Ramos (cell line): ENCODE data around the gene HDAC4.

Experiments
- in situ Hi-C: fragments of 300-500 bp; cut with MboI; formaldehyde crosslinking; loops from one replicate; pipeline ENCODE4 v1.14.3; 2022; ENCODE audit warnings: low sequenced_read_pairs; ENCODE audit not compliant: unreplicated experiment

HDAC4 gene

DNA sequence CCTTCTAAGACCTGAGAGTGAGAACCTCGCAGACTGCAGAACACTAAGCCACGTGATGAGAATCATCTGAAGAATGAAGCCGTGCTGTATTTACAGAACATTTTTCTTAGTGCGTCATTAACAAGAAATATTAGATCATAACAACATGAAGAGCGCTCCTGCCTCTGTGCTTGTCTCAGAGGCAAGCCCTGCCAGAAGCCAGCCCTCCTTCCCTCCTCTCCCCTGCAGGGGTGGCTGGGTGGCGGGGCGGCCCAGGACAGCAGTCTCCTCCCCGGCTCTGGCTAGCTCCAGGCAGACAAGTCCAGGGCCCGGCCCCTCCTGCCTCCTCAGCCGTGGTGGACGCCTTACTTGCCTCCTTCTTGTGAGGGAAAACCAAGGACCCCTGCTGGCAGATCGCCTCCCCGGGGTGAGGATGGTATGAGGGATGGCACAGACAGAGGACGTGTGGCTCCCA is 290.2 kb downstream of the HDAC4 start:
- in situ Hi-C loops: no loop called here

DNA sequence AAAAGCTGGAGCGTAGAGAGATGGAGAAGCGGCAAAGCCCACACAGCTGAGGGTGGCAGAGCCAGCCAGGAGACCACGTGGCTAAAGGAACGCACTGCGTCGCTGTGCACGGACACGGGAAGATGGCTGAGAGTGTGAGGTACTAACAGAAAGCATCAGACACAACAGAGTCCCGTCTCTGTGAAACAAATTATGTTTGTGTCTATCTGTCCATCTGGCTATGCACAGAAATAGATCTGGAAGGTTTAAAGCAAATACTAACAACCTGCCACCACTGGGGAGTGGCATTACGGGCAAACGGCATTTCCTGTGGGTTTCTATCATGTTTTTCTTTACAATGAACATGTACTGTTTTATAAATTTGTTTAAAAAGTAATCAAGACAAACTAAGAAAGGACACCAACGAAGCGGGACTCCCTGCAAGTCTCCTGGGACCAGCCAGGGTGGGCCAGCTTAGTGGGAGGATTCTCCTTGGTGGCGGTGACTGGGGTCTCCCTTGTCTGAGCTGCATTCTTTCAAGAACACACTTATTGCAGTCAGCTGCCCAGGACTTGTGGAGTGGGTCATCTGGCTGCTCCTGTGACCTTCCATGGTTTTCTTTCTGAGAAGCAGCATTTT is 290.8 kb downstream of the HDAC4 start:
- in situ Hi-C loops: no loop called here

DNA sequence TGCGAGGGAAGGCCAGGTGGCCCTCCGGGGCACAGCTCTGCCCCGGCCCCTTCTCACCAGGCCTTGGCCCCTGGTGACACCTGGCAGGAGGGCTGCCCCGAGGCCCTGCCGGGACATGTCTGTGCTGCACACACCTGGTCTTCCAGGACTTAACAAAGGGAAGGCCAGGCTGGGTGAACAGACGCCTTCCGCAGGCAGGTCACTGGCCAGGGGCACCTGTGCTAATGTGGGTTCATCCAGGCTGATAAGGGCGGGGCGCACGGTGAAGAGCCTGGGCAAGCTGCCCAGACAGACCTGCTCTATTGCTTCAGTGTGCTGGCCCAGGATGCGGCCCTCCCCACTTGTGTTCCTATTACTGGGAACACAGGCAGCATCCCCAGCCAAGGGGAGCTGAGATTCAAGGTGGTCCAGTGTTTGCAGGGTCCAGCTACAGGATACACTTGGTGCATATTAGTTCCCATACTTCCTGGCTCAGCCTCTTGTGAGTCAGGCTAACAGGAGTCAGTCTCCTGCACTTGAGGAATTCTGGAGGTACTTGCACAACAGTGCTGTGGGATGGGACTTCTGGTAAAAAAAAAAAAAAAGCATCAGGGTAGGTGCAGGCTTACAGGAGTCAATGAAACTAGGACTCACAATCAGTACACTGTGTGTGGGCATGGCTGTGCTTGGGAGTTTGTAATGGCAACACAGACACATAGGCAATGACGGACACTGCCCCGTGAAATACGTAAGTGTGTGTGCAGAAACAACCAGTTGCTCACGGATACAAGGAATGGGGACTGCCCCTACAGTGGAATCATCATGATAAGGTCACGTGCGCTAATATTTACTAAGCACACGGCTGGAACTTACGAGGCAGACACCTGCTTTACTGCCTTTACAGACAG is 291.5 kb downstream of the HDAC4 start:
- in situ Hi-C loops: no loop called here

DNA sequence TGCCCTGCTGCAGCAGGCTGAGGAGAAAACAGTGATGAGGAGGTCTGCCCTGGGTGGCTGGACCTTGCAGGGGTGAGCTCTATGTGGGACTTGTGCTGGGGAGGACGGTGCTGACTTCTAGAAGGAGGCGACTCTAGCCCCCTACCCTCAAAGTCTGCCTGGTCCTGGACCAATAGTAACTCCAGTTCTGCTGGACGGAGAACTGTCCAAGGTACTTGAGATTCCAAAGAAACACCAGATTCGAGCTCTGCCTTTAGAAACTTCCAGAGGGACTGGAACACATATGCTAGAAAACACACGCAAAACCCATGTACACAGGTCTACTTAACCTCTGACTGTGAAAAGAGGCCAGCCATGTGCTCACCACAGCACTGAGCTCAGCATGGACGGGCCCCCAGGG is 292.4 kb downstream of the HDAC4 start:
- in situ Hi-C loops: no loop called here

DNA sequence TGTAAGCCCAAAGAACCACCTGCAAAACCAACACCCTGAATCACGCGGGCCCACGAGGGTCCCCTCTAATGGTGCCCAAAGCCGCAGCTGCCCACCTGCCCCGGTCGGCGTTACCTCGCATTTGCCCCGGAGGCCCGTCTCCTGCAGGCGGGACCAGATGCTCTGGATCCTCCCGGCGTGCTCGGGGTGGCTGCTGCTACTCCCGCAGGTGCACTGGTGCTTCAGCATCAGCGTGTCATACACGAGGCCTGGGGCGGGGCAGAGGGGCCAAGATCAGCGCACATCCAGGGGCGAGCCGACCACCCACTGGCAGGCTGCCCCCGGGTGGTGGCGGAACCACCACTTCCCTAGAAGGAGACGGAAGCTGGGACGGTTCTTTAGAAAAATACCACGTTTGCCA is 292.9 kb downstream of the HDAC4 start:
- in situ Hi-C loops: no loop called here

DNA sequence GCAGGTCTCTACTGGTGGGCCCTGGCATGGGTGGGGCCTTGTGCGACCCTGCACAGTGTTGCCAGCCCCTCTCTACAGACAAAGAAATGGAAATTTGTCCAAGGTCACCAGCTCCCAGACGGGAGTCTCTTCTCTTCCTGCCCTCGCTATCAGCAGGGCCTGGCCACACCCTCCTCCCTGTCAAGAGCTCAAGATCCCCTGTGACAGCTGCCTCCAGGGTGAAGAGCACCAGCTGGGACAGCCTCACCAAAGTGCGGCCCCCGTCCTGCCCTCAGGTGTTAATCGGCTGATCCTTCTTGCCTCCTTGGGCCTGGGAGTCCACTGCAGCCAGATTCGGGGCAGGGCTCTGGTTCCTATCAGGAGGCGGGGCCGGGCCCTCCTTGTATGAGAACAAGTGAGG is 293.9 kb downstream of the HDAC4 start:
- in situ Hi-C loops: no loop called here

DNA sequence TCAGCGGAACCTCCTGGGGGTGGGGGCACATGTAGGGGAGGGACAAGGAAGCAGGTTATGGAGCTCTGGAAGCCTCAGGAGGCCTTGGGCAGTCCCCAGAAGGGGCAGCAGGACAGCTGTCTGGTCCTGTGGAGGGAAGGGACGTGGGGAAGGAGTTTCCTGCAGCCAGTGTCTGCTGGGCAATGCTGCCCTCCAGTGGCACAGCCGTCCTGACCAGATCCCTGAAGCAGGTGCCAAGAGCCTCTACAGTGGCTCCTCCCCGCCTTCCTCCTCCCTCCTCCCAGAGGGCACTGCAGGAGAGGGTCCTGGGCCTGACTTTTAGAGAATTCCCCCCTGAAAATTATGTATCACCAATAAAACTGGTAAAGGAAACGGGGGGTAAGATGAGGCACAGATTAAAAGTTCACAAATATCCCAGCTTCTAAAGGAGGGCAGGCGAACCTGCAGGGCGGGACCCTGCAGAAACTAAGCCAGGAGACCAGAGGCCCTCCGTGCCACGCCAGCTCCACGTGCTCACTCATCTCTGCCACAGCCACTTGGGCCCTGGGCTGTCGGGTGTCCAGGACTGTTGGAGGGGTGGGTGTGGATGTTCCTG is 294.4 kb downstream of the HDAC4 start:
- in situ Hi-C loops: no loop called here

DNA sequence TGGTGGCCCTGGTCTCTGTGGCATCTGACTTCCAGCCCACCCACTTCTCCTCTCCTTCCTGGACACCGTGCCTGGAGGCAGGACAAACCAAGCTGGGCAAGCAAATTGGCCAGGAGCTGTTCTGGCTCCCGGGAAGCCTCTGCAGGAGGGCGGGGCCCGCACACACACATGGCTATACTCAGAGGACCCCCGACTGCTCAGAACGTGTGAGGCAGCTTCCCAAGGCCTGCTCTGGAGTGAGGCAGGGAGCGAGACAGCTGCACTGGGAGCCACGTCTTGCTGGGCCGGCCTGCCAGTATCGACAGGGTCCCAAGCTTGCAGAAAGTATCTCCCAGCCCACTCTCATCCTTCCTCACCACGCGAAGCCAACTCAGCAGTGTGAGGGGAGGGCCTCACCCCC is 295.6 kb downstream of the HDAC4 start:
- in situ Hi-C loops: no loop called here

DNA sequence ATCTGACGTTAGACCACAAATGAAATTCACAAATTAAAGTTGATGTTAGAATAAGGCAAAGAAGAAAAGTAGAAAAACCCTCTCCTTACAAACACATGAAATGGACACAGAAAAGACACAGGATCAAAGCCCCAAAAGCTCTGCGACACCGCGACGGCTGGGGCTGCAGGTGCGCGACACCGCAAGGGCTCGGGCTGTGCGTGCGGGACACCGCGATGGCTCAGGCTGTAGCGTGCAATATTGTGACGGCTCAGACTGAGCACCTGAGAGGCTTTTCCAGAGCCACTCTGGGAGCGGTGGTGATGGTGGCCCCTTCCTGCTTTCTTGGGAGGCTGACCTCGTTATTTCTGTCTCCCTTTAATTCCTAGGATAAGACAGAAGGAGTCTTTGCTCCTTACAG is 296.0 kb downstream of the HDAC4 start:
- in situ Hi-C loops: no loop called here

DNA sequence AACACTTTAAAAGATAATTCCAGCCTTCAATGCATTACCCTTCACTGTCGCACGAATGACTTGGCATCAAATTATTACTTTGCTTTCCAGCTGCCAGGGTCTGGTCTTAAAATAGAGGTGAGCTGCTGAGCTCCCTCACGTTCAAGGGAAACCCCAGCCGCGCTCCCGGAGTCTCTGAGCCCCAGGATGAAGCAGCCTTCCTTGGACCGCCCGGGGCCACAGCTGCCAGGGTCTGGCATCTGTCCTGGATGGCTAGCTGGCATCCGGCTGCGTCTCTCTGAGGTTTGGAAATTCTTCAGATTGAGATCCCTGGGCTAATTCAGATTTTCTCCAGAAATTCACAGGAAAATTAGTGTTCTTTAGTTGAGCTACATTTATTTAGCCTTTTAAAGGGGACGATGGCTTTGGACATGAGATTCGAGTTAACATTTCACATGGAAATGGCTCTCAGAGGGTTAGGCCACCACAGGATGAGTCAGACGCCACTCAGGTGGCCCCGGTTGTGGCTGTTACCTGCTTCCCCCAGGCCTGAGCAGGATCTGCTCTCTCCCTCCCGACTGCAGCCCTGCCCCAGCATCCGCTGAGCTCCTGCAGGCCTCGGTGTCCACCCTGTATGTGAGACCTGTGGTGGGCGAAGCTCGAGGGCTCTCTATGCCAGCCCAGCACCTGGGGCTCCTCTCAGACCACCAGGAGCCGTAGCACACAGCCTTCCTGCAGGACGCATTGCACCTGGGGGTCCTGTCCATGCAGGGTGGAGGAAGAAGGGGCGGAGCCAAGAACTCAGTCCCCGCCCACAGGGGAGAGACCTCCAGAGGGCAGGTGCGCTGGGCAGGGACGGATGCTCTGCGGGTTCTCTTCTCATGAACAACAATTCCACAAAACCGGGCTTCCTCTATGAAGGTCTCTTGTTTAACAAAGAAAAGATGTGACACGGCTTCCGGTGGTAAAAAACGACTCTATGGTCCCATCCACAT is 297.4 kb downstream of the HDAC4 start:
- in situ Hi-C loops: no loop called here

DNA sequence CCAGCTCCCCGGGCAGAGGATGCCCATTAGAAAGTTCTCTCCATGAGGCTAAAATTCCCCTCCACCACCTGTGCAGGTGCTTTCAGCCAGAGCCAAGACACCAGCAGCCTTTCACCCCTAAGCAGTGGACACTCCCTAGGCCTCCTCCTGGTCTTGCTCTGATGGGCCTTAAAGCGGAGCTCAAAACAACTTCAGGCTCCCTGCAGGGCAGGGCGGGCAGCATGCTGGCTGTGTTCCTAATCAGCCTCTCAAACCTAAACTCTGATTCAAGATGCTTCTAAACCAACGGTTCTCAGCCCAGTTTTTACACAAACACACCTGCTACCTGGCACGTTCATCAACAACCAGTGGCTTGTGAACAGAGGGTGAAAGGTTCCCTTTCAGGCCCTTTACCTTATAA is 298.6 kb downstream of the HDAC4 start:
- in situ Hi-C loops: no loop called here

DNA sequence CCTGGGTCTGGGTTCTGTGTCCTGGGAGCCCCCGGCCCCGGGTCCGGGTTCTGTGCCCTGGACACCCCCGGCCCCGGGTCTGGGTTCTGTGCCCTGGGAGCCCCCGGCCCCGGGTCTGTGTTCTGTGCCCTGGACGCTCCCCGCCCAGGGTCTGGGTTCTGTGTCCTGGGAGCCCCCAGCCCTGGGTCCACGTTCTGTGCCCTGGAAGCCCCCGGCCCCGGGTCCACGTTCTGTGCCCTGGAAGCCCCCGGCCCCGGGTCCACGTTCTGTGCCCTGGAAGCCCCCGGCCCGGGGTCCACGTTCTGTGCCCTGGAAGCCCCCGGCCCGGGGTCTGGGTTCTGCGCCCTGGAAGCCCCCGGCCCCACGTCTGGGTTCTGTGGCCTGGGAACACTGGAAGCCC is 299.0 kb downstream of the HDAC4 start:
- in situ Hi-C loops: no loop called here

DNA sequence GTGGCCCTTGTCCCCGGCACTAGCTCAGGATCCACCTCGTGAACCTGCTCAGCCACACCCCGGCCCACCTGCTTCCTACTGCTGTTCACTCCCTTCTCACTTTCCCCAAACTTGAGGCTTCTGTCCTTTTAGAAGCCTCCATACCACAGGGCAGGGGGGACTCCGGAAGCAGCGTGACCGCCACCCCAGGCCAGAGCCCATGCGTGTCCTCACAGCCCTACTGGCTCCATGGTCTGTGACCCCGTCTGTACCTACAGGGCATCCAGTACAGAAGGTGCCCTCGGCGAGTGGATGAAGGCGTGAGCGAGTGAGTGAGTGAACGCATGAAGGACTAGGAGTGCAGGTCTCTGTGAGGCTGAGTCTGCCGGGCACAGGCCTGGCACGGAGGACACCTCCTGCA is 299.7 kb downstream of the HDAC4 start:
- in situ Hi-C loops: no loop called here

DNA sequence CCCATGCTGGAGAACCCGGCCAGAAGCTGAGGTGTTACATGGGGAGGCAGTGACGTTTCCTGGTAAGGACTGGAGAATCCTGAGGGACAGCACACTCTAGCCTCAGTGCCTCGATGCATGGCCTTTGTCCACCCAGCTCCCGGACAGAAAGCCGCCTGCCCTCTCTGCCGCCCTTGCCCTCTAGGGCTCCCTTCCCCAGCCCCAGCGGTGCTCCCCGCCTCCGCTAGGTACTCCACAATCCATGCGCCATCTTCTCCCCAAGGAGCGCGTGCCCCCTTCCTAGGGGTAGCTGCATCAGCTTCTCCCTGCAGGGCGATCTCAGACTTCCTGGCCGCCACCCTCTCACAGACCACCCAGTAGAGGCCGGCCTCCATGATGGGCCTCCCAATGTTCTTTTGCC is 301.3 kb downstream of the HDAC4 start:
- in situ Hi-C loops: no loop called here

DNA sequence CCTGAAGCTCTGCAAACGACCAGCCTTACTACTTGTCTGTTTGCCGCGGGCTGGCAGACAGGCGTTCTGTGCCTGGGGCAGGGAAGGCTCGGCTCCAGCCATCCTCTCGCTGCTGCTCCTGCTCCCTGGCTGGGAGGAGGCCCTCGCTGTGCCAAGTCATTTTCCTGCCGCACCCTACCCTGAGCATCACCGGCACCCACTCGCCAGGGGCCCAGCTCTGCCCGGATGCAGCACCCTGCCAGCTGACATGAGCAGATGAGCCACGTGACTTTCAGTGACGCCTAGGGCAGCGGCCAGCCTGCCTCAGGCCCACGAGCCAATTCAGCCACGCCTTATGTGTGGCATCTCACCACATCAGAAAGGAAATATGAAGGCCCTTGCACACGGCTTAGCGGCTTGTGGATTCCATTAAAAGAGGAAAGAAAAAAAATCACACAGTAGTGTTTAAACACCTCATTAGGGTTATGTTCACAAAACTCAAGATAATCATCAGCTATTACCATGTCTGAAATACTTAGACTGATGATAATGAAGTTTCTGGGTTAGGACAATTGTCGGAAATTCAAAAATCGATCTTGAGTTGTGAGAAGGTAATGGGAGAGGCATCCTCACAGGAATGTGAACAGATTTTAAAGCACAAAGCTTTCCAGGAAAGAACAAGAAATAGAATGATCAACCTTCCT is 302.4 kb downstream of the HDAC4 start:
- in situ Hi-C loops: no loop called here

DNA sequence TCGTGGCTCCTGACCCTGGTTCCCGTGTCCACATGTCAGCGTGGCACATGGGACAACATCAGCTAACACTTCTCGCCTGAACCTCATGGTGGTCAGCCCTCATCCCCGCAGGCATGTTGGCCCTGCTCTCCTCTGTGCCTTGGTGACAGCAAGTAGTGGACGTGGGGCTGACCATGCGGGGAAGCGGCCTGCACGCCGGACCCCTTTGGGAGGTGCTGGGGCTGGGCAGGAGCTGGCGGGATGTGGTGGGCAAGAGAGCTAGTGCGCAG is 303.5 kb downstream of the HDAC4 start:
- in situ Hi-C loops: no loop called here

DNA sequence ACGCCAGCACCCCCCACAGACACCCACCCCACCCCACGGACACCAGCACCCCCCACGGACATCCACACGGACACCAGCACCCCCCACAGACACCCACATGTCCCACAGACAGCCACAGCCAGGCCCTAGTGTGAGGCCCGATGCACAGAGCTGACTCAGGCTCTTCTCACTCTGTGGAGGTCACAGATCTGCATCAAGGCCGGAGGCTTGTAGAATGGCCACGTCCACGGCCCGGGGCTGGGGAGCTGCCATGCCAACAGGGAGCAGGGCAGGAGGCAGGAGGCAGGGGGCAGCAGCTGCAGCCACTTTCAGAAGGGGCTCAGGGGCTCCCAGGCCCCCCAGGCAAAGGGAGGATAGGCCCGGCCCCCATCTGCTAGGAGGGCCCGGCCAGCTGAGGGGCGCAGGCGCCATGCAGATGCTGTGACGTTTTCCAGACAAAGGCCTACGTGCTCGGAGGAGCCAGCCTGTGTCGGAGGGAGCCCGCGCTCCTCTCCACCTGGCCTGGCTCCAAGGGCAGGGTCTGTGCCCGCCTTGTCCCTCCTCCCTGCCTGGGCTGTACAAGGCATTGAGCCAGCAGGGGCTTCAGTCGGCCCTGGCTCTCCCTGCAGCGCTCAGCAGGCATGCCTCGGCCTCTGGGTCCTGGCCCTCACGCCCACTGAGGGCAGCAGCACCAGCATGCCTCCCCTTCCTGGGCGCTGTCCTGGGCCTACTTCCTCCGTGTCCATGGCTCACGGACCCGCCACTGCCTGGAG is 304.0 kb downstream of the HDAC4 start:
- in situ Hi-C loops: no loop called here

DNA sequence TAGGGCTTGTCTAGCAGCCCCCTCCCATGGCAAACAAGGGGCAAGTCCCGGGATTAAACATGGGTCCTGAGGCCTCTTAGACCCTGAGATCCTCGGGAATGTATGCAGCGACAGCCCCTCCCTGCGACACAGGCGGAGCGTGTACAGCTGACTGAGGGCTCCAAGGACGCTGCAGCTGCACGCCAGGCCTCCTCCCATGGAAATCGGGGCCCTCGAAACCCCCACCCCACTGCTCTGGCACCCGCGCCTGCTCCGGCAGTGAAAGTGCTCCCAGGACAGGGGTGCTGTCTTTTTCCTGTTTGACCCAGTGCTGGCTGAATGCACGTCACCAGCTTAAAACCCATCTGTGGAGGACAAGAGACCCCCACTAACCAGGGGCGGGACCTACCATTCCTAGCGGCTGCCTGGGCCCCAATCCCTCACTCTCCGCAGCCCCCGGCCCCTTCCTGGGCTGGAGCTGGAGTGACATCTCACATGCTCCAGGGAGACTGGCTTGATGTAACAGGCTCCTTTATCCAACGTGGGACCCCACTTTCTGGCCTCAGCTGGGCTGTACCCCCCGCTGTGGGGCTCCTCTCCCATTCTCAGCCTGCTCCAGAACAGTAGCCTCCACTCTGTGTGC is 305.2 kb downstream of the HDAC4 start:
- in situ Hi-C loops: no loop called here

DNA sequence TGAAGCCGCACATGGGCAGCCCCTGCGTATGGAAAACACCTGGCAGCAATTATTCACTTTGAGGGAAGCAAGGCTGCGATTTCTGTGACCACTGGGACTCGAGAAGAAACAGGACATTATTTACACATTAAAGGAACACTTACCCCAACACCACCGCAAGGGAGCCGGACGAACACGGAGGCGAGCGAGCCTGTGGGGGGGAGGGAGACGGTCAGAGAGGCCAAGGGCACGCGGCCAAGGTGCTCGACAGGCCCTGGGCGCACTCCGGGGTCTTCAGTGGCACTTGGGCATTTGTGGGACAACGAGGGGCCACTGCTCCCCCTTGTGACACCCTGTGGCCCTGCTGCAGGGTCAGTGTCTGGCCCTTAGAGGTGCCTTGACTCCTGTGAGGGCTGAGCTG is 306.0 kb downstream of the HDAC4 start:
- in situ Hi-C loops: no loop called here
